Measurements from ENCODE around the gene ABCC5. TPM values are rescaled to one million over a fixed set of nuclear protein-coding genes. Genes with fewer than 3 reads are reported as not detected.
A peak's percentile ranks its signal among the peaks of the same experiment; 100 is the strongest.

The ABCC5 gene
- total and polyA plus RNA-seq, 12 donors = 12.1 to 89.6 (median 40.9) TPM

DNA sequence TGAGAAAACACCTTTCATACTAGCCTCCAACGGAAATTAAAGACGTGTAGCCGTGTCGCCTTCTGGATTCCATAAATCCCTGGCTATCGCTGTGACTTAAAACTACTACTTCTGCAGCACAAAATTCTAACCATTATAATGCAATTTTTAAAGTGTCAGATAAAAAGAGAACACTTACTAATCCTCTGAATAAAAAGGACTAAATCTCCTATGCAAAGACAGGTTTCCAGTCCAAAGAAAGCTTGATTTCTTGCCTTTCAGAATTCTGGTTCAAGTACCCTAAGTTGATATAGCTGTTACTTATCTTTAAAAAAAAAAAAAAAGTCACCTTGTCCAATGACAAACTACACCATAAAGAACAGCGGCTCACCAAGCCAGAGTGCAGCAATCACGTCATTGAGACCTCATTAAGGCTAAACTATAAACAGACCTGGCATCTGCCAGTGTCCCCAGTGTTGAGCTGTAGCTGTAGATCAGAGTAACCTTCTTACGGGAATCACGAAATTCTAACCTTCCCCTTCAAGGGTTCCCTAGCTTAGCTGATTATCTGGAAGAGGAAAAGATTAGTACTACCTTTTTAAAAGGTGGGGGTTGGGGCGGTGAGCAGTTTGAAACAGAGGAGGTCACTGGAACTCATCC, 2.2 kb downstream of the ABCC5 start:
- TF ChIP-seq, protein P1, sequence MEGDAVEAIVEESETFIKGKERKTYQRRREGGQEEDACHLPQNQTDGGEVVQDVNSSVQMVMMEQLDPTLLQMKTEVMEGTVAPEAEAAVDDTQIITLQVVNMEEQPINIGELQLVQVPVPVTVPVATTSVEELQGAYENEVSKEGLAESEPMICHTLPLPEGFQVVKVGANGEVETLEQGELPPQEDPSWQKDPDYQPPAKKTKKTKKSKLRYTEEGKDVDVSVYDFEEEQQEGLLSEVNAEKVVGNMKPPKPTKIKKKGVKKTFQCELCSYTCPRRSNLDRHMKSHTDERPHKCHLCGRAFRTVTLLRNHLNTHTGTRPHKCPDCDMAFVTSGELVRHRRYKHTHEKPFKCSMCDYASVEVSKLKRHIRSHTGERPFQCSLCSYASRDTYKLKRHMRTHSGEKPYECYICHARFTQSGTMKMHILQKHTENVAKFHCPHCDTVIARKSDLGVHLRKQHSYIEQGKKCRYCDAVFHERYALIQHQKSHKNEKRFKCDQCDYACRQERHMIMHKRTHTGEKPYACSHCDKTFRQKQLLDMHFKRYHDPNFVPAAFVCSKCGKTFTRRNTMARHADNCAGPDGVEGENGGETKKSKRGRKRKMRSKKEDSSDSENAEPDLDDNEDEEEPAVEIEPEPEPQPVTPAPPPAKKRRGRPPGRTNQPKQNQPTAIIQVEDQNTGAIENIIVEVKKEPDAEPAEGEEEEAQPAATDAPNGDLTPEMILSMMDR (IDR thresholded peaks at IDR 0.05) = no peak
- H3K4me1 ChIP-seq = peaks cover 0 to 32% (median 22%) of the 10 kb centered on the region in 9 donors
- ATAC-seq = peak in 6 of 8 donors; percentile 34 to 73 (median 66)
- H3K36me3 ChIP-seq = peaks cover 0 to 38% (median 0%) of the 10 kb centered on the region in 9 donors
- intact Hi-C loops (cut with DNase I) = loop anchor here in 8 of 10 donors (2.0 to 10.0 kb wide), 11 partner anchors 117 to 237 kb away; partner anchors contain the start of genes EIF2B5 (in 4 of the 8), ABCF3 (in 1 of the 8), ALG3 (in 1 of the 8) and EEF1AKMT4 (in 1 of the 8)
- WGBS, 2 donors = 44 to 64% methylated on average over 10 of the region's 10 CpGs
- H3K4me3 ChIP-seq = peak overlapping the region in 9 of 10 donors; percentile 18 to 100 (median 45)
- H3K27me3 ChIP-seq = no peaks in the 10 kb centered on the region
- peak in 1 of 2 donors; percentile 35 for DNase-seq
- peak overlapping the region; percentile 63 to 91 (median 82) for H3K27ac ChIP-seq
- no peaks in the 10 kb centered on the region for H3K9me3 ChIP-seq

DNA sequence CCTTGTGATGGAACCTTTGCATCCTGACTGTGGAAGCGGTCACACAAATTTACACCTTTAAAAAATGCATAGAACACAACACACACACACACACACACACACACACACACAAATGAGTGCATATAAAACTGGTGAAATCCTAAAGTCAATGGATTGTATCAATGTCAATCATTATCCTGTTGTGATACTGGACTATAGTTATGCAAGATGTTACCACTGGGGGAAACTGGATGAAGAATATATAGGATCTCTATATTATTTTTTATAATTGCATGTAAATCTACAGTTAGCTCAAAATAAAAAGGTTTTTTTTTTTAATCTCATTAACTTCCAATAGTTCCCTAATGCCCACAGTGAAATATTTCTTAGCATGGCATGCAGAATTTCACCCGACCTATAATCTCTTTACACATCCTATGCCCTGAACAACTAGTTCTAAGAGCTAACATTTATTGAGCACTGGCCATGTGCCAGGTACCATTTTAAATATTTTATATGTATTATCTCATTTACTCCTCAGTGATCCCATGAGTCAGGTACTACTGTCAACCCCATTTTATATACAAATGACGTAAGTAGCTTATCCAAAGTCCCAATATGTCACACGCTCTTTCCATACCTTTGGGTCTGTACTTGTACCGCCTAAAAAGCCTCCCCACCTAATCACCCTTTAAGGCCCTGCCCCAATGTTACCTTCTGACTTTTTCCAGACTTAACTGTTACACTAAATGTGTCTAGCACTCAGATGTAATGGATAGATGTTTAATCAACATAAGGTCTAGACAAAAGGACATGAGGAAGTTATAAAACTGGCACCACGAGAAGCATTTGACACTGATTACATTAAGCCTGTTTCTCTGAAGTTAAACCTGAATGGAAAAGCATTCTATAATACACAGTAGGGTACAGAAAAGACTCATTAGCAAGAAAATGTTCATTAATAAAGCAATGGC, 5.5 kb downstream of the ABCC5 start:
- no peaks in the 10 kb centered on the region for H3K27me3 ChIP-seq
- H3K4me1 ChIP-seq = peaks cover 0 to 34% (median 20%) of the 10 kb centered on the region in 9 donors
- no peak for ATAC-seq
- peak overlapping the region in 1 of 10 donors; percentile 18 for H3K4me3 ChIP-seq
- H3K9me3 ChIP-seq = no peaks in the 10 kb centered on the region
- TF ChIP-seq, protein P1 (IDR thresholded peaks at IDR 0.05) = no peak
- intact Hi-C loops (cut with DNase I) = loop anchor here in 3 of 10 donors (10.0 kb wide), 3 partner anchors 117 to 233 kb away; partner anchors contain the start of genes ALG3 (in 1 of the 3), EEF1AKMT4 (in 1 of the 3) and EIF2B5 (in 1 of the 3)
- 90% methylated on average over 6 of the region's 6 CpGs for WGBS, 2 donors
- DNase-seq = no peak
- no peak overlapping the region for H3K27ac ChIP-seq
- peaks cover 0 to 65% (median 0%) of the 10 kb centered on the region in 9 donors for H3K36me3 ChIP-seq

DNA sequence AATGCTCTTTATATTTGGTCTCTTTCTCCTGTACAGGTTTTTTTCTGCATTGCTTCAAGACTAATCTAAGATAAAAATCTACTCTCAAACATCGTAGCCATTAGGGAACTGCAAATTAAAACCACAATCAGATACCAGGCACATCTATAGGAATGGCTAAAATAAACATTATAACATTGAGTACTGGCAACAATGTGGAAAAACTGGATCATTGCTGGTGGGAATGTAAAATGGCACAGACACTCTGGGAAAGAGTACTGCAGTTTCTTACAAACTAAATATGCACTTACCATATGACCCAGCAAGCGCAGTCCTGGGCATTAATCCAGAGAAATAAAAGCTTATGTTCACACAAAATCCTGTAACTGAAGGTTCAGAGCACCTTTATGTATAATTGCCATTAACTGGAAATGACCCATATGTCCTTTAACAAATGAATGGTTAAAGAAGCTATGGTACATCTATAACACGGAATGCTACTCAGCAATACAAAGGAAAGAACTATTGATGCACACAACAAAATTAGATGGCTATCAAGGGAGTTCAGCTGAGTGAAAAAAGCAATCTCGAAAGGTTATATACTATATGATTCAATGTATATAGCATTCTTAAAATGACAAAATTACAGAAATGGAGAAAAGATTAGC, 6.3 kb downstream of the ABCC5 start:
- no peak overlapping the region for H3K4me3 ChIP-seq
- 94% methylated on average over 4 of the region's 4 CpGs for WGBS, 2 donors
- peaks cover 0 to 65% (median 0%) of the 10 kb centered on the region in 9 donors for H3K36me3 ChIP-seq
- H3K27ac ChIP-seq = no peak overlapping the region
- peaks cover 0 to 33% (median 13%) of the 10 kb centered on the region in 9 donors for H3K4me1 ChIP-seq
- TF ChIP-seq, protein P1 (IDR thresholded peaks at IDR 0.05) = no peak
- no peaks in the 10 kb centered on the region for H3K27me3 ChIP-seq
- no peak for DNase-seq
- no peak for ATAC-seq
- intact Hi-C loops (cut with DNase I) = loop anchor here in 3 of 10 donors (10.0 kb wide), 3 partner anchors 117 to 233 kb away; partner anchors contain the start of genes ALG3 (in 1 of the 3), EEF1AKMT4 (in 1 of the 3) and EIF2B5 (in 1 of the 3)
- H3K9me3 ChIP-seq = no peaks in the 10 kb centered on the region
